ENCODE data around the gene PALM.

DNA sequence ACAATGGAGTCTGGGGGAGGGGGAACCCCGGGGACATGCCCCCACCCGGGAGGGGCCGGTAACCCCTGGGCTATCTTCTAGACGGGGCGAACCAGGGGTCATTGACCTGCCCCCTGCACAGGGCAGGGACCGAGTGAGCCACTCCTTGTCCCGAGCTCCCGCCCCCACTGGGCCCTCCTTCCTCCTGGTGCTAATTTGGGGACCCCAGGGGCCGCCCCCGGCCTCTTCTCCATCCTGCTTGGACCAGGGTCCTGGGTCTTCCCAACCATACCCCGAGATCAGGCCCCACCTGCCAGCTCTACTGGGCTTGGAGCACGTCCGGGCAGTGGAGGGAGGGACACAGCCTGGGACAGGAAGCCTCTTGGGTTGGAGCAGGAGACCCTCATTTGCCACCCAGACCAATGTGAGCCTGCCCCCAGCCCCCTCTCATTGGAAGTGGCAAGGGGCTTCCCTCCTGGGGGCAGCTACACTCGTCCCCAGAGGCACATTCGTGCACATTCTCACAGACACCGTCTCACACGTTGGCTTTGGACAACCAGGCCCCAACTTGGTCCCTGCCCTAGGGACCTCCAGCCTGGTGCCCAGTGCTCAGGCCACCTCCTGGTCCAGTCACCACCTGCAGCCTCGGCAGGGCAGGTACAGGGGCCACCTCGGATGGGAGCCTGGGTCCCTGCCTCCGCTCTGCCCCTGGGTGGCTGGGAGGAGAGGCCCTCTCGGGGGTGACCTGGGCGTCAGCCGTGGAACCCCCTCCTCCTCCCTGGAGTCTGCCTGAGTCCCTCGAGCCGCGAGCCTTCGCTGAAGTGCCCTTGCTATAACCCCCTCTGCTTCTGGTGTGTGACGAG, 38.9 kb downstream of the PALM start:
- TF ChIP-seq, protein P1, sequence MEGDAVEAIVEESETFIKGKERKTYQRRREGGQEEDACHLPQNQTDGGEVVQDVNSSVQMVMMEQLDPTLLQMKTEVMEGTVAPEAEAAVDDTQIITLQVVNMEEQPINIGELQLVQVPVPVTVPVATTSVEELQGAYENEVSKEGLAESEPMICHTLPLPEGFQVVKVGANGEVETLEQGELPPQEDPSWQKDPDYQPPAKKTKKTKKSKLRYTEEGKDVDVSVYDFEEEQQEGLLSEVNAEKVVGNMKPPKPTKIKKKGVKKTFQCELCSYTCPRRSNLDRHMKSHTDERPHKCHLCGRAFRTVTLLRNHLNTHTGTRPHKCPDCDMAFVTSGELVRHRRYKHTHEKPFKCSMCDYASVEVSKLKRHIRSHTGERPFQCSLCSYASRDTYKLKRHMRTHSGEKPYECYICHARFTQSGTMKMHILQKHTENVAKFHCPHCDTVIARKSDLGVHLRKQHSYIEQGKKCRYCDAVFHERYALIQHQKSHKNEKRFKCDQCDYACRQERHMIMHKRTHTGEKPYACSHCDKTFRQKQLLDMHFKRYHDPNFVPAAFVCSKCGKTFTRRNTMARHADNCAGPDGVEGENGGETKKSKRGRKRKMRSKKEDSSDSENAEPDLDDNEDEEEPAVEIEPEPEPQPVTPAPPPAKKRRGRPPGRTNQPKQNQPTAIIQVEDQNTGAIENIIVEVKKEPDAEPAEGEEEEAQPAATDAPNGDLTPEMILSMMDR (IDR thresholded peaks at IDR 0.05; ENCODE audit: low read length), result no peak
- TF ChIP-seq EZH2phosphoT487 (IDR thresholded peaks at IDR 0.05; ENCODE audit: low read length) (no peak), EZH2 (optimal IDR thresholded peaks at IDR 0.05; ENCODE audit: low read depth, low read length) (no peak)
